Muscle layer of colon (tissue), 2 donors: ENCODE measurements around the gene OR4K13.

Source experiments
- H3K27ac ChIP-seq: one replicate; pipeline ENCODE4 v1.7.0; 2013; ENCODE audit warnings: low read depth, mild to moderate bottlenecking, low read length, moderate library complexity
- H3K27me3 ChIP-seq, 2 donors: one replicate each; pipeline ENCODE4 v1.7.0; 2013; ENCODE audit warnings: low read length in 2 of 2, mild to moderate bottlenecking in 2 of 2; ENCODE audit not compliant: insufficient read depth in 2 of 2, control insufficient read depth in 1 of 2
- H3K36me3 ChIP-seq: one replicate; pipeline ENCODE4 v1.7.0; 2013; ENCODE audit warnings: mild to moderate bottlenecking, low read length; ENCODE audit not compliant: insufficient read depth
- H3K4me1 ChIP-seq: one replicate; pipeline ENCODE4 v1.7.0; 2013; ENCODE audit warnings: mild to moderate bottlenecking, low read length; ENCODE audit not compliant: insufficient read depth
- H3K4me3 ChIP-seq, 2 donors: one replicate each; pipeline ENCODE4 v1.7.0; 2013; ENCODE audit warnings: low read length in 2 of 2, low read depth in 1 of 2, mild to moderate bottlenecking in 1 of 2, moderate library complexity in 1 of 2
- H3K9ac ChIP-seq: one replicate; pipeline ENCODE4 v1.7.0; 2013; ENCODE audit warnings: low read length
- H3K9me3 ChIP-seq: one replicate; pipeline ENCODE4 v1.7.0; 2013; ENCODE audit warnings: mild to moderate bottlenecking, low read length
- donor health status: abdominal sarcoma.
- donor health status: Adenocarcinoma of cecum.

Gene OR4K13

DNA sequence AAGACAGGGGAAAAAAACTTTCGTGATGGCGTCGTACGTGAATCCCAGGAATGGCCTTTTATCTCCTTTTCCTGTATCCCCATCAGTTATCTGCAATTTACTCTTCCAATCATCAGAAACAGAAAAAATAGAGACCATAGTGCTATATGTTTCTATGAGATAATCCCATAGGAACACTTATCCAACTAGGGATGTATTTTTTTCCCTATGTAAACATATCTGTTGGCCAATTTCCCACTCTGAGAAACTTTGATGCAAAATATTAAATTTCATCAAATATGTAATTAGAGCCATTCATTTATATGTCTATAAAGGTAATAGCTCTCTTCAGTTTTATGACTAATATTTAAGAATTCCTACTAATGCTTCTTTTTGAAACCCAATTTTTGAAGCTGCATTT is at the start of gene OR4K13:
Gene OR4K13, minus strand, starts transcription at position 101 of the 400 bp plus-strand sequence. CDS start 1,280 bp downstream, outside the sequence.
- Histone ChIP-seq H3K36me3 (no peaks in the 10 kb centered on the region), H3K4me3 (no peak within 1 kb of the TSS), H3K9ac (no peak within 1 kb of the TSS), H3K27me3 (no peaks in the 10 kb centered on the region), H3K4me1 (no peaks in the 10 kb centered on the region), H3K27ac (no peak within 1 kb of the TSS), H3K9me3 (no peaks in the 10 kb centered on the region)

DNA sequence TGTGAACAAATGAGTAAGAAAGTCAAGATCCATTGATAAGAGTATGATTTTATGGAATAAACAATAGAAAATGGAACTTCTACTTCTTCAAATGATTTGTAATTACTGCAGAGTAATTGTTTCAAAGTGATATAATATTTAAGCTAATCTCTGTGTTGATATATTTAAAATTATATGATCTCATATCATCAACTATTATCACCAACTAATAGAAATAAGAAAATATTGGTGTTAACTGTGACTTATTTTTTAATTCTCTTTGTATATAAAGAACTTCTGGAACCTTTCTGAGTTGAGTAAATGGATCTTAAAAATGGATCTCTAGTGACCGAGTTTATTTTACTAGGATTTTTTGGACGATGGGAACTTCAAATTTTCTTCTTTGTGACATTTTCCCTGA is 23.9 kb upstream of the OR4K13 start, which contains the start of gene OR4L1:
Gene OR4L1, plus strand, starts transcription at position 301 of the 400 bp plus-strand sequence. Its CDS starts 0 bp downstream, at position 301.
- Histone ChIP-seq H3K27ac (no peak within 1 kb of the TSS), H3K4me1 (no peaks in the 10 kb centered on the region), H3K36me3 (no peaks in the 10 kb centered on the region), H3K4me3 (no peak within 1 kb of the TSS), H3K9ac (no peak within 1 kb of the TSS), H3K27me3 (no peaks in the 10 kb centered on the region), H3K9me3 (no peaks in the 10 kb centered on the region)

DNA sequence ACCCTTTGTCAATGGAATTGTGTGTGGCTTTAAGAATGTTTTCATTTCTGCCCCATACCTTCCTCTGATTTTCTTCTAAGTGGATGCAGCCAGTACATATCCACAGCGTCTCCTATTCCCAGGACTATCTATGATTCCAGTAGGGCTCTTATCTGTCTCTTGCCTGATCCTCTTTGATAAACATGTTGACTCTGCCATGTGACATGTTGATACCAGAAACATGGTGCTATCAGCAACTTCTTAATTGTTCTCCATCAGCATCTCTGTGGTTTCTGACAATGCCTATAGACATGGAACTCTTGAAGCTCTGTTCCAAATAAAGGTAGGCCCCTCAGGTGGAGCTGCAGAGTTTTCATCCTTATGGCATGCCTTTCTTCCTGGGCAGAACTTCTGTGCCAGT is 12.4 kb upstream of the OR4K13 start:
- no peaks in the 10 kb centered on the region for H3K36me3 ChIP-seq
- H3K27me3 ChIP-seq, result no peaks in the 10 kb centered on the region
- no peaks in the 10 kb centered on the region for H3K9me3 ChIP-seq
- H3K9ac ChIP-seq, result no peak overlapping the region
- no peak overlapping the region for H3K4me3 ChIP-seq
- H3K27ac ChIP-seq, result no peak overlapping the region
- H3K4me1 ChIP-seq, result no peaks in the 10 kb centered on the region

DNA sequence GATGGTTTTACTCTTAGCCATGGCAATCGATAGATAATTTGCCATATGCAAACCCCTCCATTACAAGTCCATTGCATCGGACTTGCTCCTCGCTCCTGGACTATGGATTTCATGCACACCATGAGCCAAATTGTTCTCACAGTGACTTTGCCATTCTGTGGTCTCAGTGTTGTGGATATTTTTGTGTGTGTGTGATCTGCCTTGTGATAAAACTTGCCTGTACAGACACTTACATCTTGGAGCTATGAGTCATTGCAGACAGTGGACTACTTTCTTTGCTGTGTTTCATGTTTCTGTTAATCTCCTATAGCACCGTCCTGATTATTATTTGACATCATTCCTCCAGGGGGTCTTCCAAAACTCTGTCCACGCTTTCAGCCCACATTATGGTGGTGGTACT is 8.4 kb upstream of the OR4K13 start:
- Histone ChIP-seq H3K9me3 (no peaks in the 10 kb centered on the region), H3K27ac (no peak overlapping the region), H3K36me3 (no peaks in the 10 kb centered on the region), H3K4me1 (no peaks in the 10 kb centered on the region), H3K9ac (no peak overlapping the region), H3K27me3 (no peaks in the 10 kb centered on the region), H3K4me3 (no peak overlapping the region)

- H3K4me1 ChIP-seq, result no peaks in the 10 kb centered on the region
- H3K36me3 ChIP-seq, result no peaks in the 10 kb centered on the region
- H3K9me3 ChIP-seq, result no peaks in the 10 kb centered on the region
- no peaks in the 10 kb centered on the region for H3K27me3 ChIP-seq
- H3K9ac ChIP-seq, result no peak overlapping the region
- no peak overlapping the region for H3K4me3 ChIP-seq
- H3K27ac ChIP-seq, result no peak overlapping the region
Measured at GRCh38 chr14:20035449-20035848, 389 bp downstream of the OR4K13 start.

- Histone ChIP-seq H3K27ac (no peak overlapping the region), H3K9ac (no peak overlapping the region), H3K27me3 (no peaks in the 10 kb centered on the region), H3K4me1 (no peaks in the 10 kb centered on the region), H3K36me3 (no peaks in the 10 kb centered on the region), H3K4me3 (no peak overlapping the region), H3K9me3 (no peaks in the 10 kb centered on the region)
Measured at GRCh38 chr14:20031058-20031457, 4.8 kb downstream of the OR4K13 start.

DNA sequence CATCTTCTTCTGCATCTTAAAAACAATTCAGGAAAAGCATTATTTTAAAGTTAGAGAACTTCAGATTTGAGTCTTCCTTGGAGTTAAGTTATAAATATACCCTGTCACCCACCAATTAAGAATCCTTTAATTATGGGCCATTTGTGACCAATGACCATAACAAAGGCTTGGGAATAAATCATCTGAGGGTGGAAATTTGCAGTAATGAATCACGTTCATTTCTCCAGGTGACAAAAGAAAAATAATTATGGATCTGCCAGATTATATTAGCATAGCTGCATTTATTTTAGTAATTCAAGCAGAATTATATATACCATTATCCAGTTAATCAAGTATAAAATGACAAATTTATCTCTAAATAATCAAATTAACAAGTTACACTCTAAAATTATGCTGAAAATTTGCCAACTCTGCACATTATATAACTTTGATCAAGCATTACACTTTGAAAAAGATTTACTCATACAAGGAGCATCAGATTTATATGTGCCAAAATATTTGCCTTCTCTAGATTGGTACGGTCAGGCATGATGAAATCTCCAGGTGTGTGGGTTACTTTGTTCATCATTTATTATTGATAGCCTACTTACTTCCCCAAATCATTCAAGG is 16.5 kb downstream of the OR4K13 start, which contains the start of gene OR4K14:
Gene OR4K14, minus strand, starts transcription at position 51 of the 609 bp plus-strand sequence. CDS start 4,114 bp downstream, outside the sequence.
- no peak within 1 kb of the TSS for H3K4me3 ChIP-seq

GRCh38 chr14:20008156-20008555 is 27.7 kb downstream of the OR4K13 start:
- no peak overlapping the region for H3K9ac ChIP-seq
- H3K4me3 ChIP-seq, result no peak overlapping the region
- no peaks in the 10 kb centered on the region for H3K4me1 ChIP-seq
- H3K27me3 ChIP-seq, result no peaks in the 10 kb centered on the region
- H3K9me3 ChIP-seq, result no peaks in the 10 kb centered on the region
- no peak overlapping the region for H3K27ac ChIP-seq
- no peaks in the 10 kb centered on the region for H3K36me3 ChIP-seq

More for the DNA sequence above, 16.5 kb downstream of the OR4K13 start, which contains the start of gene OR4K14:
- Histone ChIP-seq H3K27ac (no peak within 1 kb of the TSS), H3K4me1 (no peaks in the 10 kb centered on the region), H3K9ac (no peak within 1 kb of the TSS), H3K36me3 (no peaks in the 10 kb centered on the region), H3K27me3 (no peaks in the 10 kb centered on the region), H3K9me3 (no peaks in the 10 kb centered on the region)

DNA sequence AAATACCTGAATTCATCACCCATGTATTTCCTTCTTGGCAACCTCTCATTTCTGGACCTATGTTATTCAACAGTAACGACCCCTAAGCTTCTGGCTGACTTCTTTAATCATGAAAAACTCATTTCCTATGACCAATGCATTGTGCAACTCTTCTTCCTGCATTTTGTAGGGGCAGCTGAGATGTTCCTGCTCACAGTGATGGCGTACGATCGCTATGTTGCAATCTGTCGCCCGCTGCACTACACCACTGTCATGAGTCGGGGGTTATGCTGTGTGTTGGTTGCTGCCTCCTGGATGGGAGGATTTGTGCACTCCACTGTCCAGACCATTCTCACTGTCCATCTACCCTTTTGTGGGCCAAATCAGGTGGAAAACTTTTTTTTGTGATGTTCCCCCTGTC is 33.5 kb downstream of the OR4K13 start:
- Histone ChIP-seq H3K27ac (no peak overlapping the region), H3K4me3 (no peak overlapping the region), H3K9me3 (no peaks in the 10 kb centered on the region), H3K27me3 (no peaks in the 10 kb centered on the region), H3K36me3 (no peaks in the 10 kb centered on the region), H3K4me1 (no peaks in the 10 kb centered on the region), H3K9ac (no peak overlapping the region)

GRCh38 chr14:20001863-20002262 is 34.0 kb downstream of the OR4K13 start, which contains the start of gene OR4Q2:
Gene OR4Q2 (plus strand): TSS chr14:20002163.
- no peaks in the 10 kb centered on the region for H3K4me1 ChIP-seq
- H3K27ac ChIP-seq, result no peak within 1 kb of the TSS

DNA sequence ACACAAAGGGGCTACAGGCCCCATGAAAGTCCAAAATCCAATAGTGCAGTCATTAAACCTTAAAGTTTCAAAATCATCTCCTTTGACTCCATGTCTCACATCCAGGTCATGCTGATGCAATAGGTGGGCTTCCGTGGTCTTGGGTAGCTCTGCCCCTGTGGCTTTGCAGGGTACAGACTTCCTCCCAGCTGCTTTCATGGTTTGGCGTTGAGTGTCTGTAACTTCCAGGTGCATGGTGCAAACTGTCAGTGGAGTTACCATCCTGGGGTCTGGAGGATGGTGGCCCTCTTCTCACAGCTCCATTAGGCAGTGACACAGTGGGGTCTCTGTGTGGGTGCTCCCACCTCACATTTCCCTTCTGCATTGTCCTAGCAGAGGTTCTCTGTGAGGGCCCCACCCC is 42.4 kb downstream of the OR4K13 start:
- no peak overlapping the region for H3K27ac ChIP-seq
- H3K4me1 ChIP-seq, result no peaks in the 10 kb centered on the region
- H3K27me3 ChIP-seq, result no peaks in the 10 kb centered on the region
- no peak overlapping the region for H3K9ac ChIP-seq
- no peak overlapping the region for H3K4me3 ChIP-seq
- H3K9me3 ChIP-seq, result no peaks in the 10 kb centered on the region
- H3K36me3 ChIP-seq, result no peaks in the 10 kb centered on the region

More at GRCh38 chr14:20001863-20002262, 34.0 kb downstream of the OR4K13 start, which contains the start of gene OR4Q2:
- Histone ChIP-seq H3K9ac (no peak within 1 kb of the TSS), H3K4me3 (no peak within 1 kb of the TSS), H3K9me3 (no peaks in the 10 kb centered on the region), H3K27me3 (no peaks in the 10 kb centered on the region), H3K36me3 (no peaks in the 10 kb centered on the region)
